ENCODE results near the gene TRERF1.
"Not testable (repeated sequence)": the region's sequence is repeated elsewhere in the genome, so short reads cannot be mapped to it uniquely, and the experiment has no call there.

Gene TRERF1

DNA sequence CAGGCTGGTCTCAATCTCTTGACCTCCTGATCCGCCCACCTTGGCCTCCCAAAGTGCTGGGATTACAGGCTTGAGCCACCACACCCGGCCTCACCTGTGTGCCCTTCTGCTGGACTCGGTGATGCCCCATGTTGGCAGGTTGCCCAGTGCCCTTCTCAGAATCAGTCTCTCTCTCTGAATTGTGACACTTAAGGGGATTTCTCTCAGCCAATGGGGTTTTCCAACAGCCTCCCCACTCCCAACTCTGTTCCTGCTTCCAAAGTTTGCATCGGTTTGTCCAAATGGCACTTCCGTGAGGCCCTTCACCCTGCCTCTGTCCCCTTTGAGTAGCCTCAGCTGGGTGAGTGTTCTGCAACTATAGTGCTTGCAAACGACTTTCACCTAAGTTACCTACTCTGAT lies 230.9 kb downstream of the TRERF1 start:
- in situ Hi-C loops (cut with HindIII; ENCODE audit: low sequenced_read_pairs) = no loop called here
- TF ChIP-seq, protein P1, sequence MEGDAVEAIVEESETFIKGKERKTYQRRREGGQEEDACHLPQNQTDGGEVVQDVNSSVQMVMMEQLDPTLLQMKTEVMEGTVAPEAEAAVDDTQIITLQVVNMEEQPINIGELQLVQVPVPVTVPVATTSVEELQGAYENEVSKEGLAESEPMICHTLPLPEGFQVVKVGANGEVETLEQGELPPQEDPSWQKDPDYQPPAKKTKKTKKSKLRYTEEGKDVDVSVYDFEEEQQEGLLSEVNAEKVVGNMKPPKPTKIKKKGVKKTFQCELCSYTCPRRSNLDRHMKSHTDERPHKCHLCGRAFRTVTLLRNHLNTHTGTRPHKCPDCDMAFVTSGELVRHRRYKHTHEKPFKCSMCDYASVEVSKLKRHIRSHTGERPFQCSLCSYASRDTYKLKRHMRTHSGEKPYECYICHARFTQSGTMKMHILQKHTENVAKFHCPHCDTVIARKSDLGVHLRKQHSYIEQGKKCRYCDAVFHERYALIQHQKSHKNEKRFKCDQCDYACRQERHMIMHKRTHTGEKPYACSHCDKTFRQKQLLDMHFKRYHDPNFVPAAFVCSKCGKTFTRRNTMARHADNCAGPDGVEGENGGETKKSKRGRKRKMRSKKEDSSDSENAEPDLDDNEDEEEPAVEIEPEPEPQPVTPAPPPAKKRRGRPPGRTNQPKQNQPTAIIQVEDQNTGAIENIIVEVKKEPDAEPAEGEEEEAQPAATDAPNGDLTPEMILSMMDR (IDR thresholded peaks at IDR 0.05; ENCODE audit: low read depth, low read length, missing control alignments) = no peak
- H3K4me3 ChIP-seq (ENCODE audit: low read depth, low read length) = no peak overlapping the region
- DNase-seq (ENCODE audit: low read depth) = no peak

DNA sequence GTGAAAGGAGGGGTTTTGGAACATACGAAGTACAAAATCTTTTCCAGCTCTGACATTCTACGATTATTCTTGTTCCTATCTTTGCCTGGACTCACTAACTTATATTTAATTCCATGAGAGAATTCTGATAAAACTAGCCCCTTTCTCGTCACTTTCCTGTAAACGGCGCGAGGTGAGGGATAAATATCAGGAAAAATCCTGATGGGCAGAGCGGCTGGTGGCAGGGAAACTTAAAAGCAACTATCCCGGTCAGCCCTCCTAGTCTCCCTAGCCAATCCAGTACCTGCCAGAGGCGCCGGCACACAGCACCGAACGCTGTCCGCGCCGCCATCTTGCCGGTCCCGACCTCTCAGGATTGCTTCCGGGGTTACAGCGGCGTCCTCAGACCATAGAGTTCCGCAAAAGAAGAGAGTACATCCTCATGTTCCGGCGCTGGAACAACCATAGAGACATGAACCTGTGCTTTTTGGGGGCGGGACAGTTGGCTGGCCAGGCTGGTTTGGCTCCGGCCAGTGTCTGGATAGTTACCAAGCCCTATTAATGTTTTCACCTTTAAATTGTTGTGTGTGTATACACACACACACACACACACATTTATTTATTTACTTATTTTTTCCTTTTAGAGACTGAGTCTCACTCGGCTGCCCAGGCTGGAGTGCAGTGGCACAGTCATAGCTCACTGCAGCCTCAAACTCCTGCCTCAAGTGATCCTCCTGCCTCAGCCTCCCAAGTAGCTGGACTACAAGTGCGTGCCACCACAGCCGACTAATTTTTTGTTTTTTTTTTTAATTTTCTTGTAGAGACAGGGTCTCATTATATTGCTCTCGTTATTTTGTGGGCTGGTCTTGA lies 234.0 kb downstream of the TRERF1 start, which contains the start of gene MRPS10:
TSS of gene MRPS10 (minus strand) at position 343 of the 849 bp plus-strand sequence. CDS start at position 331, 12 bp downstream.
- TF ChIP-seq, protein P1 (IDR thresholded peaks at IDR 0.05; ENCODE audit: low read depth, low read length, missing control alignments) = no peak
- peak within 1 kb of the TSS; percentile 66 for H3K4me3 ChIP-seq (ENCODE audit: low read depth, low read length)
- peak; percentile 87 for DNase-seq (ENCODE audit: low read depth)
- in situ Hi-C loops (cut with HindIII; ENCODE audit: low sequenced_read_pairs) = no loop called here

DNA sequence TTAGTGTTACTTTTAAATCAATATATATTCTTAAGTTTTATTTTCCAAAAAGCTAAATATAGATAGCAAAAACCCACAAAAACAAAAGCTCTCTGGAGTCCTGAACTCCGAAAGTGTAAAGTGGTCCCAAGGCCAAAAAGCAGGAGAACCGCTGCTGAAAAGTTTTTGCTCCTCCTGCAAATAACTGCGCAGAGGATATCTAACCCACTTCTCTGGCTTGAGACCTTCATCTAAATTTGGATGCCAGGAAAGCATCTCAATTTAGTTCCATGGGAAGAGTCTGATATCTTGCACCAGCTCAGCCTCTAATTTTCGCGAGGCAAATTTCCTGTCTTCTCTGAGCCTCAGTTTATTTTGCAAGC lies 234.6 kb downstream of the TRERF1 start:
- no peak for DNase-seq (ENCODE audit: low read depth)
- TF ChIP-seq, protein P1 (IDR thresholded peaks at IDR 0.05; ENCODE audit: low read depth, low read length, missing control alignments) = no peak
- in situ Hi-C loops (cut with HindIII; ENCODE audit: low sequenced_read_pairs) = no loop called here
- H3K4me3 ChIP-seq (ENCODE audit: low read depth, low read length) = peak overlapping the region; percentile 66

DNA sequence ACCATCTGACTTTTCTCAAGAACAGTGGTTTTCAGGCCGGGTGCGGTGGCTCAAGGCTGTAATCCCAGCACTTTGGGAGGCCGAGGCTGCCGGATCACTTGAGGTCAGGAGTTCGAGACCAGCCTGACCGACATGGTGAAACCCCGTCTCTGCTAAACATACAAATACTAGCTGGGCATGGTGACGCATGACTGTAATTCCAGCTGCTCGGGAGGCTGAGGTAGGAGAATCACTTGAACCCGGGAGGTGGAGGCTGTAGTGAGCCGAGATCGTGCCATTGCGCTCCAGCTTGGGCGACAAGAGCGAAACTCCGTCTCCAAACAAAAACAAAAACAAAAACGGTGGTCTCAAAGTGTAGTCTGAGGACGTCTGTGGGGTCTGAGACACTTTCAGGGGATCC lies 235.2 kb downstream of the TRERF1 start:
- in situ Hi-C loops (cut with HindIII; ENCODE audit: low sequenced_read_pairs); DNase-seq (ENCODE audit: low read depth): not testable (repeated sequence)
- H3K4me3 ChIP-seq (ENCODE audit: low read depth, low read length) = peak overlapping the region; percentile 66

DNA sequence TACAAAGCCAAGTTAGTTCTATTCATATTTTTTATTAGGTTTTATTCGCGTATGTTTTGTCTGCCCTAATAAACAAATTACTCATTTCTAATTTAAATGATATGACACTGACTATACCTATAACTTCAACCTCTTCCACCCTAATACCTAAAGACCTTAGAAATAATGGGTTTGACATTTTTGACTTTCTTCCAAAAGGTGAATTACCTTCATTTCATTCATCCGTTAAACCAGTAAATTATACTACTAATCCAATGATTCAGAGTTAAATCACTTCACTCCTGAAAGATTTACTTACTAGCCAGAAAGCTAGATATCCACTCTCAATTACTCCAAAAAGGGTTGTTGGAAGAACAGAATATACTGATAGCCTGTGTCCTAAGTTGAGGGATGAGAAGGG lies 239.3 kb downstream of the TRERF1 start:
- TF ChIP-seq, protein P1 (IDR thresholded peaks at IDR 0.05; ENCODE audit: low read depth, low read length, missing control alignments) = no peak
- no peak for DNase-seq (ENCODE audit: low read depth)
- in situ Hi-C loops (cut with HindIII; ENCODE audit: low sequenced_read_pairs) = no loop called here
- H3K4me3 ChIP-seq (ENCODE audit: low read depth, low read length) = no peak overlapping the region

DNA sequence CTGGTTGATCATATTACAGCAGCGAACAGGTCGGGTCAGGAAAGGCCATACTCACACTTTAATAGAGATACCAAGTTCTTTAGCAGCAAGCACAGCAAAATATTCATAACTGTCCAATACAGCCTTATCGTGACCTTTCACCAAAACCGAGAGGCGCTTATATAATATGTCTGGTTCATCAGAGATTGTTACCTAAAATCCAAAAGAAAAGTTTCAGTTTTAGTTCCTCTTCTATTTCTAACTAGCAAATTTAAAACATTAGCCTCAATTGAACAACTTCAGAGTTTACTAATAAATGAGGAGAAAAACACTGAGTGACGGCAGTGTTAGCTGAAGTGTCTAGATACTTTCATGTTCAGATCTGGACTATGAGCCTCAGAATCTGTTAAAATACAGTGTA lies 240.0 kb downstream of the TRERF1 start:
- no peak overlapping the region for H3K4me3 ChIP-seq (ENCODE audit: low read depth, low read length)
- in situ Hi-C loops (cut with HindIII; ENCODE audit: low sequenced_read_pairs) = no loop called here
- no peak for DNase-seq (ENCODE audit: low read depth)
- TF ChIP-seq, protein P1 (IDR thresholded peaks at IDR 0.05; ENCODE audit: low read depth, low read length, missing control alignments) = no peak

DNA sequence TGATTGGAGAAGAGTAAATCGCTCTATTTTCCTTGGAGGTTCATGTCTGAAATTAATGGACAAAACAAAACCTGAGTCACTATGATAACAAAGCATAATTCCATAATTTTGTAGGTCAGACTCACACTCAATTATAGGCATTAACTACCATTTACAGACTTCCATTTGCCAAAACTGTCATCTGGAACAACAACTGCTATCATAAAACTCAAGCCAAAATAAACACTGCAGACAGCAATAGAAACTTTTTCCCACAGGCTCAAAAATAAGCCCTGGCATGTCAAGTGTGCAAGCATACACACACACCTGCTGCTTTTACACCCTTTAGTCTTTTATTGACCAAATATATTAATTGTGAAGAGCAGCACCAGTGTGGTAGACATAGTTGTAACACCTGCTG lies 241.2 kb downstream of the TRERF1 start:
- no peak overlapping the region for H3K4me3 ChIP-seq (ENCODE audit: low read depth, low read length)
- in situ Hi-C loops (cut with HindIII; ENCODE audit: low sequenced_read_pairs) = no loop called here
- no peak for DNase-seq (ENCODE audit: low read depth)
- TF ChIP-seq, protein P1 (IDR thresholded peaks at IDR 0.05; ENCODE audit: low read depth, low read length, missing control alignments) = no peak

DNA sequence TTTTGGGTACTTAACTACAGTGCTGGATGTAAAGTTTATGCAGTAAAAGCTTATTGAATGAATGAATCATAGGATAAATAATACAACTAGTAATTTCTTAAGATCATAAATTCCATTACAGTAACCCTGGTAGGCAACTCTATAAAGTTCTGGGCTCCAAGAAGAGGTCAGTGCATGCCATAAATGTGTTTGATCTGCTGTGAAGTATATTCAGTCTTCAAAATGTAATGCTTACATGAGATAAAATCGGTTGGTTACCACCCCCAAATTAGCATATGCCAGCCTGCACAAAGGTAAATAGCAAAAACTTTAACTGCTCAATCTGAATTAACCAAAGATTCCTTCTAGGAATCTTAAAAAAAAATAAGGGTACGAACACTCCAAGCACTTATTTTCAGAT lies 244.2 kb downstream of the TRERF1 start:
- DNase-seq (ENCODE audit: low read depth); H3K4me3 ChIP-seq (ENCODE audit: low read depth, low read length); in situ Hi-C loops (cut with HindIII; ENCODE audit: low sequenced_read_pairs): not testable (repeated sequence)
